Breast epithelium (tissue), 3 donors: ENCODE data around the gene RNF150.

Source experiments
- CTCF ChIP-seq, 3 donors: fragments of 450-650 bp; IDR thresholded peaks; one replicate each; pipeline ENCODE4 v1.5.1; 2016 to 2017; ENCODE audit warnings: antibody characterized with exemption in 3 of 3, mild to moderate bottlenecking in 3 of 3, moderate library complexity in 3 of 3
- POLR2AphosphoS5 ChIP-seq, 3 donors: sonication (generic); formaldehyde crosslinking; IDR thresholded peaks; one replicate each; pipeline ENCODE4 v1.6.1; 2017; ENCODE audit warnings: antibody characterized with exemption in 3 of 3

- TF ChIP-seq CTCF (IDR thresholded peaks at IDR 0.05) (no peak), POLR2AphosphoS5 (IDR thresholded peaks at IDR 0.05) (no peak)
Measured at GRCh38 chr4:140833280-140833679, 300.0 kb downstream of the RNF150 start.
